WTC11 (cell line): Measurements from ENCODE around the gene DARS2.

Source experiments
- AFF4 ChIP-seq: sonication (generic); formaldehyde crosslinking; IDR thresholded peaks from 2 replicates; pipeline ENCODE4 v1.8.1; 2023; ENCODE audit warnings: mild to moderate bottlenecking, missing genetic modification reagents, borderline replicate concordance
- ARID4B ChIP-seq: sonication (generic); formaldehyde crosslinking; IDR thresholded peaks from 2 replicates; pipeline ENCODE4 v1.8.0; 2023; ENCODE audit warnings: missing genetic modification reagents, mild to moderate bottlenecking, borderline replicate concordance
- ATF1 ChIP-seq: sonication (generic); formaldehyde crosslinking; IDR thresholded peaks from 2 replicates; pipeline ENCODE4 v1.8.1; 2023; ENCODE audit warnings: mild to moderate bottlenecking, moderate library complexity, missing genetic modification reagents
- ATF3 ChIP-seq: sonication (generic); formaldehyde crosslinking; conservative IDR thresholded peaks from 2 replicates; pipeline ENCODE4 v1.8.1; 2022; ENCODE audit warnings: mild to moderate bottlenecking, missing genetic modification reagents
- CTCF ChIP-seq: fragments of 200-600 bp; IDR thresholded peaks from 2 replicates; pipeline ENCODE4 v1.8.0; 2022; ENCODE audit warnings: antibody characterized with exemption
- FOXP1 ChIP-seq: sonication (generic); formaldehyde crosslinking; IDR thresholded peaks from 2 replicates; pipeline ENCODE4 v1.8.0; 2022; ENCODE audit warnings: missing genetic modification reagents, mild to moderate bottlenecking, moderate library complexity, borderline replicate concordance
- MYBL2 ChIP-seq: sonication (generic); formaldehyde crosslinking; IDR thresholded peaks from 2 replicates; pipeline ENCODE4 v1.8.1; 2023; ENCODE audit warnings: mild to moderate bottlenecking, moderate library complexity, missing genetic modification reagents
- SOX15 ChIP-seq: fragments of 250-450 bp; sonication (Bioruptor Pico); IDR thresholded peaks from 2 replicates; pipeline ENCODE4 v1.9.0; 2021; ENCODE audit warnings: mild to moderate bottlenecking
- SP1 ChIP-seq: sonication (generic); formaldehyde crosslinking; conservative IDR thresholded peaks from 2 replicates; pipeline ENCODE4 v1.8.1; 2022; ENCODE audit warnings: missing genetic modification reagents
- USF2 ChIP-seq: sonication (generic); formaldehyde crosslinking; IDR thresholded peaks from 2 replicates; pipeline ENCODE4 v1.8.1; 2023; ENCODE audit warnings: mild to moderate bottlenecking, missing genetic modification reagents, moderate library complexity
- ZNF423 ChIP-seq: fragments of 250-450 bp; sonication (Bioruptor Pico); IDR thresholded peaks from 2 replicates; pipeline ENCODE4 v2.1.2; 2022; ENCODE audit warnings: mild to moderate bottlenecking, moderate library complexity

GRCh38 chr1:173784997-173785396 is 39.5 kb upstream of the DARS2 start:
- TF ChIP-seq CTCF, result no peak
- no peak for TF ChIP-seq ATF1 (CRISPR knock-in tag)
- no peak for TF ChIP-seq ATF3 (CRISPR knock-in tag)
- no peak for TF ChIP-seq SP1
- TF ChIP-seq USF2 (CRISPR knock-in tag), result no peak
- TF ChIP-seq ARID4B, result no peak
- no peak for TF ChIP-seq FOXP1
- no peak for TF ChIP-seq MYBL2 (CRISPR knock-in tag)
- no peak for TF ChIP-seq SOX15 (CRISPR knock-in tag)
- TF ChIP-seq ZNF423 (CRISPR knock-in tag), result no peak
- no peak for TF ChIP-seq AFF4 (CRISPR knock-in tag)
